SU-DHL-6 (cell line): ENCODE results near the gene PI4KA.

Source experiments
- CTCF ChIP-seq: fragments of 200-600 bp; sonication (generic); IDR thresholded peaks from one replicate; pipeline ENCODE4 v1.5.1; 2017; ENCODE audit warnings: antibody characterized with exemption, mild to moderate bottlenecking, low read length, moderate library complexity; ENCODE audit not compliant: insufficient read depth, poor library complexity, severe bottlenecking
- EZH2phosphoT487 ChIP-seq: fragments of 200-600 bp; sonication (generic), shearing (Covaris generic); conservative IDR thresholded peaks from 2 replicates; pipeline ENCODE4 v1.6.1; 2018; ENCODE audit warnings: mild to moderate bottlenecking, antibody characterized with exemption, low read length, moderate library complexity, mixed read lengths

- TF ChIP-seq CTCF, result no peak
- TF ChIP-seq EZH2phosphoT487, result no peak
Observed at GRCh38 chr22:20766530-20766929, 92.1 kb downstream of the PI4KA start.
